ENCODE measurements around the gene UCN2.

Gene UCN2

DNA sequence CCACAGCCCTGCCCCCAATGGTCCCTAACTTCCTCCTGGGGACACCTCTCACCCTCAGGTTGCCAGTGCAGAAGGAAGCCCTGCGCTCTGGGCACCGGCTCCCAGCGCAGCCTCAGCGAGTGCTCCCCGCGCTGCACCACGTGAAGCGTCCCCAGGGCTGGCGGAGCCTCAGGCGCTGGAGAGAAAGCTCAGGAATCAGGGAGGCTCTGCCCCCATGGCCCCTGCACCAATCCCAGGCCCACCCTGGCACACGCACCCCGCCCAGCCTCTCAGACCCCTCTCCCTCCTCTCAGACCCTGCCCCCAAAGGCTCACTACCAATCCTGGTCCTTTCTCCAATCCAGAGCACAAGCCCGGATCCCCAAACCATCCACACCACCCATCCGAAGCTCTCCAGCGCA, 24.6 kb upstream of the UCN2 start:
- DNase-seq, result no peak

DNA sequence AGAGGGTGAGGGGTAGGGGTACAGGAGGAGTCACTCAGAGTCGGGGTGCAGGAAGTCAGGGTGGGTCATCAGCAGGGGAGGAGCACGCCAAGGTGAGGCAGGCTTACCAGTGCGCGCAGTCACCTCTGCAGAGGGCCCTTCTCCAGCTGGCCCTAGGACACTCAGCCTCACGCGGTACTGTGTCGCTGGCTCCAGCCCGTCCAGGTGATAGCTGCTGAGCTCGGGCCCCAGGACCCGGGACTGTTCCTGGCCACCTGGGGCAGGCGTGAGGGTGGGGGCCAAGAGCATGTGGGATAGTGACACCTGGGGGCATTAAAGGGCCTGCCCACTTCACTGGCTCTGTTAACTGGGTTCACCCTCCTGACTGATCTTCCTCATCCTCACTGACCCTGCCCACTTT, 24.1 kb upstream of the UCN2 start:
- no peak for DNase-seq

DNA sequence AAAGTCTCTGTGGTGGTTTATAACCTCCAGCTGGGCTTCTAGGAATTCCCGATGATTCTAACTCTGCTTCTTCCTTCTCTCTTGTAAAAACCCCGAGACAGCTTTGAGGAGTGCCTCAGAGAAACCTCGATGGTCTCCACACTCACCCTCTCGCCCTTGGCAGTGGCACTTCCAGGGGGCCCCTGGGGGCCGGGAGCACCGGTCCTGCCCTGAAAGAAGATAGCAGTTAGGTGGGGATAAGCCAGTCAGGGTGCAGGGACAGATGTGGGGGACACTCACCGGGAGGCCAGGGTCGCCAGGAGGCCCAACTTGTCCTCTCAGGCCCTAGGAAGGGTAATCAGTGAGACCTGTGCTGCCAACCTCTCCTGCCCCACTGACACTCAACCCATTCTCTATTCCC, 21.8 kb upstream of the UCN2 start:
- DNase-seq, result no peak

DNA sequence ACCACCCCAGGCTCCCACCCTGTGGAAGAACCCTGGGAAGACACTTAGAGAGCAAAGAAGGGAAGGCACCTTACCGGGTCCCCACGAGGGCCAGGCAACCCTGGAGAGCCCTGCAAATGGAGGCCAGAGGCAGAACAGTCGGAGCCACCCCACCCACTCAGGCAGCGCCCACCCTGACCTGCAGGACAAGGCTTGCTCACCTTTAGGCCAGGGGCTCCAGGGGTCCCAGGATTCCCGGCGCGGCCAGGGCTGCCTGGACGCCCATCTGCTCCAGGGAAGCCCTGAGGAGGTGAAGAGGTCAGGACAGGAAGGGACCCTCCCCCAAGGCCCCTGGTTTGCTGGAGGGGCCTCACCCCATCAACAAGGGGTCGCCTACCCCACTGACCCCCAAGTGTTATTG, 21.3 kb upstream of the UCN2 start:
- no peak for DNase-seq

DNA sequence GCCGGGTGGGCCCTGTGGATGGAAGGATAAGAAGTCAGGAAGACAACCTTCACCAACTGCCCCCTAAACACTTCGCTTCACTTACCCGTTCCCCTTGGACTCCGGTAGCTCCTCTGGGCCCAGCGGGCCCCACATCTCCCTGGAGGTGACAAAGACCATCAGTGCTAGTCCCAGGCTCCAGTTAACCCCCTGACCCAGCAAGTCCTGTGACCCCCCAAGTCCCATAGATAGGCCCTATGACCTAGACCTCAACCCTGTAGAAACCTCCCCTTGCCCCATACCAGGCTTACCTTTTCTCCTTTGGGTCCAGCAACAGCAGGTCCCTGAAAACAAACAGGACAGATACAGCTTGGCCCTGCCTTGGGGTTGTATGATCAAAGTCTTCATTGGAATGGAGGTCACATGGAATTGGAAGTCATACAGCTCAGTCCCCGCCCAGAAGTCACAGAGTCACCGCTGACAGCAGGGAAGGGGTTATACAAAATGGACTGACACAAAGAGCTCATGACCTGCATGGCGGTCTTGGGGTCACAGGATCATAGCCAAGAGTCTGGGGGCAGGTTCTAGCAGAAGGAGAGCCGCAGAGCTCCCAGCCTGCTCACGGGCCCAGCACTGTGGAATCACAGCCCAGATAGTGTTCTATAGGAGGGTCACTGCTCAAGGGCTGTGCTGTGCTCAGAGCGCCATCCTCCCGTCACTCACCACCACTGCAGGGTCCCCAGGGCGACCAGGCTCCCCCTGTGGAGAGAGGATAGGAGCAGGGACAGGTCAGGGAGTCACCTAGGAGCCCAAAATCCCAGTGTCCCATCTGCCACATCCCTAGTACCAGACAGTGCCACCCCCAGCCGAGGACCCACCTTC, 18.3 kb upstream of the UCN2 start:
- DNase-seq, result no peak

DNA sequence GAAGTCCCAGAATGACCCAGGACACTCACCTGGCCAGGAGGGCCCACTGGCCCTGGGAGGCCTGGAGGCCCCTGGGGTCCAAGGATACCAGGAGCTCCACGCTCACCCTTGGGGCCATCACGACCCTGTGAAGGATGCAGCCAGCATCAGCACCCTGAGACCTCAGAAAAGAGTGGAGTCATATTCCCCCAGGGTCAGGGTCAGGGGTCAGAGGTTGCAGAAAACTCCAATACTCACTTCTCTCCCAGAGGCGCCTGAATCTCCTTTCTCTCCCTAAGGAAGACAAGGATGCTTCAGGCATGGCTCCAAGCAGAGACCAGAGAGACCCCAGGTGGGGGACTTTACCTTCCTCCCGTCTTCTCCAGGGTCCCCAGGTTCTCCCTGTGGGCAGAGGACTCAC, 13.1 kb upstream of the UCN2 start:
- DNase-seq, result no peak

DNA sequence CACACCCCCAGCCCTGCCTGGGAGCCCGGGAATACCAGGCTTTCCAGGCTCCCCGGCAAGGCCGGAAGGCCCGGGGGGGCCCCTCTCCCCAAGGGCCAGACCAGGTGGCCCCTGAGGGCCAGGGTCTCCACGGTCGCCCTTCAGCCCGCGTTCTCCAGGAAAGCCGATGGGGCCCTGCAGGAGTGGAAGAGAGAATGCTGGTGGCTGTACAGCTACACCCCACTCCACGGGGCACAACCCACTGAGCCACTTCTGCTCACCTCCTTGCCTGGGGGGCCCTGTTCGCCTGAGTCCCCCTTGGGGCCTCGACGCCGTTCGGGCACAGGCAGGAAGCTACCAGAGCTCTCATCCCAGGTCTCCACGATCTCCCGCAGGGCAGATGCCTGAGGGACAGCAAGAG, 11.8 kb upstream of the UCN2 start:
- DNase-seq, result no peak

DNA sequence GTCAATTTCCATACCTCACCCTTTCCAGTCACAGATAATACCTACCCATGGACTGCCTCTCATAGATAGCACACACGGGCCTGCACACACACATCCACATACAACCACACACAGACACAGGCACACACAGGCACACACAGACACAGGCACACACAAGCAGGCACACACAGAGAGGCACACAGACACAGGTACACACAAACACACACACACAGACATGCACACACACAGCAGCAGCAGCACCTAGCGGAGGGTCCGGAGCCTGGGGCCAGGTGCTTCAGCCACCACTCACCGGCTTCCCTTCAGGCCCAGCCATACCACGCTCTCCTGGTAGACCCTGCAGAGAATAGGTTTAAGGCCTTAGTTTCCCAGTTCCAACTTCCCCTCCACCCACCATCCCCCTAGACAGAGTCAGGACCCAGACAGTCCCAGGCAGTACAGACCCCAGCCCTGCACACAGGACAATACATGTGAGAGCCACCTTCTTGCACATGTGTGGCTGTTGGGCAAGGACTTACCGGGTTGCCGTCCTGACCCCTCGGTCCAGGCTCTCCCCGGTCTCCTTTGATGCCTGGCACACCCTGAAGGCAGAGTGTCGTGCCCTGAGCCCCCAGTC, 10.5 kb upstream of the UCN2 start:
- DNase-seq, result no peak

DNA sequence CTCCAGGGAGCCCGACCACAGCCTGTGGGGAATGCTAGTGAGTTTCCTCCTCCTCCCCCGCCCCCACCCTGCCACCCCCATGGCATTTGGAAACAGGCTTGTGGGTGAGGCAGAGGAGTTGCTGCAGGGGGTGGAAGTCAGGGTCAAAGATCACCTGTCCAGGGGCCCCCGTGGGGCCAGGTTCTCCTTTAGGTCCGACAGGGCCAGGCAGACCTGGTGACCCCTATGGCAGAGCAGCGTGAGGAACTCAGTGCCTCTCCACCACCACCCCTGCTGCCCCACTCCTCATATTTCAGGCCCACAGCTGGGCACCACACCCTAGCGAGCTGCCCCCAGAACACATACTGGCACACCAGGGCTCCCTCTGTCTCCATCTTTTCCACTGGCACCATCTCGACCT, 8.9 kb upstream of the UCN2 start:
- DNase-seq, result no peak

DNA sequence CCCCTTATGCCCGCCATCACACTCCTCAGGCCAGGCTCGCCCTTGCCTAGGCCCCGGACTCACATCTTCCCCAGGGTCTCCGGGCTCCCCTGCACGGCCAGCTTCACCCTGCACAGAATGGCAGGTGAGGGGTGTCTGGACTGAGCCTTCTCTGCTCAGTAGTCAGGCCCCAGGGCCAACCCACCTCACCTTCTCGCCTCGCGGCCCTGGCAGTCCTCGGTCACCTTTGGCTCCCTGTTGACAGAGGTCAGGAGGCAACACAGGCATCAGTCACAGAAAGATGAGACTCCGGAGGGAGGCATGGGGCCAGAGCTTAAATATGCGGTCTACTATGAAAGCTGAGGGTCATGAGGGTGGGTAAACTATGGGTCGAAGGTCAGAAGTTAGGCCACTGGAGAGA, 8.4 kb upstream of the UCN2 start:
- DNase-seq, result no peak

DNA sequence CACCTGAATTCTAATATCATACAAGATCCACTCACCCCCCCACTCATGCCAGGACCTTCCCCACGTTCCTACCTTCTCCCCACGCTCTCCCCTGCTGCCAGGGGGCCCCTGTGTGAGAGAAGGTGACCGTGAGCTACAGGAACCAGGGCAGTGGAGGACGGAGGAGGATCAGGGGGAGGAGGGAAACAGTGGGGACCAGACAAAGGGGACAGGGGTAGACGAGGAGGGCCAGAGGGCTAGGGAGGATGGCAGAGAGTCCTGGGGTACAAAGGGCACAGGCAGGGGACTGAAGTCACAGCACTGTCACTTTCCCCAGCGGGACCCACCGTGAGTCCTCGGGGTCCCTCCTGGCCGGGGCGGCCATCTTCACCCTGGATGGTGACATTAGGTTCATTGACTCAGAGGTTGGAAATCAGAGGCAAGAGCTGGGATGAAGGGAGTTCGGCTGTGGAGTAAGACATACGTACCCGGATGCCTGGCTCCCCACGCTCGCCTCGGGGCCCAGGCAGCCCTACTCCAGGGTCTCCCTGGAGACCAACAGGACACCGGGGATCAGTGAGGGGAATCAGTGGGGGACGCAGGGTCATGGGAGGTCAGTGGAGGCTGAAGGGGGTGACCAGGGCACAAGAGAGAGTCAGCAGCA, 6.3 kb upstream of the UCN2 start:
- no peak for DNase-seq

DNA sequence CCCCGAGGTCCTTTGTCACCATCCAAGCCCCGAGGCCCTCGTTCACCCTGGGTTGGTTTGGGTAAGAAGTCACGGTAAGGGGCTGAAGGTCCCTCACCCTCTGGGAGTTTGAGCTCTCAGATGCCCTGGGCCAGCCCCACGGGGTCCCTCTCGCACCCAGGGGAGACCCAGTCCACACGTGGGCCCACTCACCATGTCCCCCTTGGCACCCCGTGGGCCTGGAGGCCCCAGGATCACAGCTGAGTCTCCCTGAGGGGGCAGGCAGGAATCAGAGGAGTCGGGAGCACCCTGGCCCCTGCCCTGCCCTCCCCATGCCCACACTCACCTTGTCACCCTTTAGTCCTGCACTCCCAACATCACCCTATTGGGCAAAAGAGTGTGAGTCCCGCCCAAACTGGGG, 5.8 kb upstream of the UCN2 start:
- DNase-seq, result no peak

DNA sequence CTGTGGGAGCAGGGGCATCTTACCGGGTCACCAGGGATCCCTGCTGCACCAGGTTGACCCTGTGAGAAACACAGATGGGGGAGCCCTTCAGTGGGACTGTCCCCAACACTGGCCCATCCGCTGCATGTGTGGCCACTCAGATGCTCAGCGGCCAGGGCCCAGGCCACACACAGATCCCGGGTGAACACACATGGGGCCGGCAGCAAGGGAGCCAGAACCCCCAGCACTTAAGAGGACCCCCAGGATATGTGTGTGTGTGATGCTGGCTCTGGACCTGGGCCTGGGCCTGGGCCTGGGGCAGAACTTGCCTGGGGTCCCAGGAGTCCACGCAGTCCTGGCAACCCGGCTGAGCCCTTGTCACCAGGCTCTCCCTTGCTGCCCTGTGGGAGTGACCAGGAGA, 4.9 kb upstream of the UCN2 start:
- no peak for DNase-seq

DNA sequence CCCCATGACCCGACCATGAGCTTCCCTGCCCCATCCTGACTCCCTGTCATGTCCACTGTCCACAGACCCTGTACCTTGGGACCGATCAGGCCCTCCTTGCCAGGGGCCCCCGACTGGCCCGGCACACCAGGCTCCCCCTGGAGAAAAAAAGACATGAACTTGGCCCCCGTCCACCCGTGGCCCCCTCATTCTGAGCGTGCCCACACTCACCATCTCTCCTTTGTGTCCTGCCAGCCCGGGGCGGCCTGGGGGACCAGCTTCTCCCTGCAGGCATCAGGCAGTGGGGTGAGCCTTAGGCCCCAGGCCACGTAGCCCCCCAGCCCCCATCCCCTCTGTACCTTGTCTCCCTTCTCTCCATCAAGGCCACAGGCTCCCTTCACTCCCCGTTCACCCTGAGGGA, 3.9 kb upstream of the UCN2 start:
- no peak for DNase-seq

DNA sequence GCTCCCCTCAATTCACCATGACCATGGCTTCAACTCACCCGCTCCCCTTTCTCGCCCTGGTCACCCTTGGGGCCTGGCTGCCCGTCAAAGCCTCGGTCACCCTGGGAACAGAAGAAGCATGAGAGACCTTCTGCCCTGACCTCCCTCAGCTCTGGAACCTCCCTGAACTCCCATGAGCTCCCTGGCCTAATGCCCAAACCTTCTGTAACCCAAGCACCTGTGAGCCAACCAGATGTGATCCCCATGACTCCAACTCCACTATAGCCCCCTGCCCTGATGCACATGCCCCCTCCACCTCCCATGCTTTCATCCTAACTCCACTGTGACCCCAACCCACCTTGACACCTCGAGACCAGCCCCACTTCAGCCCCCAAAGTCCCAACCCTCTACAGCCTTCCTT, 3.5 kb upstream of the UCN2 start:
- no peak for DNase-seq

DNA sequence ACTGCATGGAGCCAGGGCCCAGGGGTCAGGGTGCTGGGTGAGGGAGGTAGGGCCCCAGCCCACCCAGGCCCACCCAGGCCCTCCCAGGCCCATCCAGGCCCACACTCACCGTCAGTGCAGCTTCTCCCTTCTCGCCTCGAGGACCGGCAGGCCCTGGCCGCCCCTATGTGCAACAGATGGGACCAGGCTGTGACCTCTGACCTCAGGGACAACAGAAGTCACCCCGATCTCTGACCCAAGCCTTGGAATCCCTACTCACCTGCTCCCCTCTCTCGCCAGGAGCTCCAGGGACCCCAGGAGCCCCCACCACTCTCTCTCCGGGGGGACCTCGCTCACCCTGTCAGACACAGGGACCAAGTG, 2.8 kb upstream of the UCN2 start:
- DNase-seq, result no peak

DNA sequence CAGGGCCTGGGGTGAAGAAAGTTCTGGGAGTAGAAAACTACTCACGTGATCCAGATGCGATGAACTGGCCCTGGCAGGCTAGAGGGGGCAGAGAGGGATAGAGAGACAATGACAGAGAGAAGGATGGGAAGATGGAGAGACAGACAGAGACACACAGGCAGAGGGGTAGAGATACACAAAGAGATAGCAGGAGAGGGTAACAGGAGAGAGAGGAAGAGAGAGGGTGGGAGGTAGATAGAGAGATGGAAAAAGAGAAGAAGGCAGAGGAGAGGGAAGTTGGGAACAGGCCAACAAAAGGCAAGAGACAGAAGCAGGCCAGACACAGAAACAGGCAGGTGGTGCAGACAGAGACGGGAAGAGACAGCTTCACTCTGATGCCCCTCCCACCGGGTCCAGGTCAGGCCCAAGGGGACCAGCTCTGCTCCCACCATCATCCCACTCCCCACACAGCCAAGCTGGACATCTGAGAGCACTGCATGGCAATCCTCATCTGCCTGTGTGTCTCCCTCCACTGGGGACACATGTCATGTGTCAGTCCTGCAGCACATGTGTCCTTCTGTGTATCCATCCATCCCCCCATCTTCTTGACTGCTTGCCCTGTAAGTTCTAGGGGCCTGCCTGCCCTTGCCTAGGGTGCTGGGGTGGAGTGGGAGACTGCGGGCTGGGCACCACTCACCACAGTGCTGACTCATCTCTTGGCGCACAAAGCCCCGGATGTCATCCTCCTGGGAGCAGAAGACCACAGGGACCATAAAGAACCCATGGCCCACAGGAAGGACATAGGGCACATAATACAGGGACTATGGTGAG, 2.2 kb upstream of the UCN2 start:
- peak; percentile 39 for DNase-seq

DNA sequence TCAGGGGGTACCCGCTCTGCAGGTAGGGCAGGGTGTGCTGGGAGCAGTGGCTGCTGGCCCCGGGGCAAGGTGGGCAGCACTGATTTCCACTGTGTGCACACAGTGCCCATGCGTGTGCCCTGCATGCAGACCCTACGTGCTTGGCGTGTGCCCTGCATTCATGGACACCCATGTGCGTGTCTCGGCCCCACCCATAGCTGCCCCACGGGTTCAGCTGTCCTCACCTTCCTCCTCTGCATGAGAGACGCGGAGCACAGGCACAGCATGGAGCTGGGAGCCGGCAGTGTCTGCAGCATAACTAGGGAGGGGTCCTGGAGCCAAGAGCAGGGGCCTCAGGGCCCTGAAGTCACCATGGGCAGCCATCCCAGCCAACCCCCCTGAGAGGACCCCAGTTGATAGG, 1.6 kb upstream of the UCN2 start:
- DNase-seq, result no peak

DNA sequence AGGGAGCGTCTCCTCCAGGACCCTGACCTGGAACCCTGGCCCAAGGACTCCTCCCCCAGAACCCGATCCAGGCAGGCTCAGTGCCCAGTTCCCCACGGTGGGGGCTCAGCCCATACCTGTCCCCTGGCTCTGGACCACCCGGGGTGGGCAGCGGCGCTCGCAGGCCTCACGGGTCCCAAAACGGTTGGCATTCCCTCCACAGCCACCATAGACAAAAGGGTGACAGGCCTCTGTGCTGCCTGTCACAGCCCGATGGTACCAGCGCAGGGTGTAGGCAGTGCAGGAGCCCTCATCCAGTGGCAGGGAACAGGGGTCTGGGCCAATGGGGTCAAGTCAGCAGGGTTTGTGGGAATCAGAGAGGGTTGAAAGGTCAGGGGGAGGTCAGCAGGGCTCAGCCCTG, 1.1 kb upstream of the UCN2 start:
- no peak for DNase-seq

DNA sequence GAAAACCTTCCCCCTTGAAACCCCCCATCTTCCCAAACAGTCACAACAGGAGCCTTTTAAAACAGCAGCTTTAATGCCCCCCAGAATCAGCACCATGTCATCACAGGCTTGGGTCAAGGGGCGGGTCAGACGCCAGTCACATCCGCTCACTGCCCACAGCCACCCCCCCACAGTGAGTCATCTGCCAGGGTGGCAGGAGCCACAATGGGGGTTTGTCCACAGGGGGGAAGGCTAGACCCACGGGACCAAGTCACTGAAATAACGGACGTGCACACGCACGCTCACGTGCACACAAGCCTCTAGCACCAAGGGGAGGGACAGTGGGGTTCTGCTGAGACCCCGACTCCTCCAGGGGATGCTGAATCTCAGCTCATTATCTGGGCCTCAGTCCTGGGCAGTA, 441 bp upstream of the UCN2 start:
- peak; percentile 14 for DNase-seq

DNA sequence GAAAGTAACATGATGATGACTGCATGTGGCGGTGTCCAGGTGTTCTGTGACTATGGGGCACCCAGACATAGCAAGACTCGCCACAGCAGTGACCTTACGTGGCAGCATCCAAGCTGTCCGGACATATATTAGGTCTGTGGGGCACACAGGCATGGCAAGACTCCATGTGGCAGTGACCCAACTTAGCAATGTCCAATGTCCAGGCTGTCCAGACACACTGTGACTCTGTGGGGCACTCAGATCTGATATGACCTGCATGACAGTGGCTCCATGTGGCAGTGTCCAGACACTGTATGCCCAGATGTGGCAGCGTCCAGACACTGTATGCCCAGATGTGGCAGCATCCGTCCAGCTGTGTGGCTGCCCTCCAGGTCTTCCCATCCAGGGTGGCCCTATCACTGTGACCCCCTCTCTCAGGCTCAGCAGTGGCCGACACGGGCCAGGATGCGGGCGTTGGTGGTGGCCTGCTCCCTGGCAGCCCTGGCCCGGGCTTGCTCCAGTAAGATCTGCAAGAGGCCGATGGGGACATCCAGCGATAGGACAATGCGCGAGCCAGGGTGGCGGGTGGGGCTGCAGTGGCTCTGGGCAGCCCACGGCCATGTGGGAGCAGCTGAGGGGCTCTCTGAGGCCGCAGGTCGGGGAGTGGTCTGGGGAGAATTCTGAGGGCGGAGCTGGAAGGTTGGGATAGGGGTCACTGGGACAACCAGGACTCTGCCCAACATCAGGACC, 1.1 kb downstream of the UCN2 start:
- no peak for DNase-seq

DNA sequence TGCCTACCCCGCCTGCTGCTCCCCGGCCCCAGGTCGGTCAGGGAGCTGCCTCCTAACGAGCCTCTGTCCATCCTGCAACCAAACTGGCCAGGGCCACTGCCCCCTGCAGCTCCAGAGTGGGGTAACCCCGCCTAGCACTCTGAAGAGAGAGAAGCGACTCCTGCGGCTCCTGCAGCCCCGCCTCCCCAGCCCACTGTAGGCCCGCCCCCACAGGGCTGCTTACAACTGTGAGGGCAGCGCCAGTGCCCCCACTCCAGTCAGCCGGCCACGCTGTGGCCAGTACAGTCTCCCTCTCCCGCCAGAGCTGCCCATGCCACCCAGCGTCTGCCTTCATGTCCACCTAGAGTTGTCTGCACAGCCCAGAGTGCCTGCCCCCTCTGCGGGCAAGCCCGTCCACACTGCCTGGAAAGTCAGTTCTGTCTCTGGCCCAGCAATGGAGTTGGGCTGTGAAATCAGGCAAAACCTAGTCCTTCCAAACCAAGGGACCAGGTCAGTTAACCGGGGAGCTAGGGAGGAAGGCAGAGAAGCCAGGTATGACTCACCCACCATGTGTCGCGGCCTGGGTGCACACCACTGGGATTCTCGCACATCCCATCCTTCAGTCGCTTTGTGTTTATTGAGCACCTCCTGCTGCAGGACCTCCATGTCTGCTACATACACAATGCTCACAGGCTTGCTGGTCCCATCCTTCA, 2.4 kb downstream of the UCN2 start:
- DNase-seq, result peak; percentile 32

Measured in OCI-M1 (cell line).